ENCODE results near the gene GOLGB1.

DNA sequence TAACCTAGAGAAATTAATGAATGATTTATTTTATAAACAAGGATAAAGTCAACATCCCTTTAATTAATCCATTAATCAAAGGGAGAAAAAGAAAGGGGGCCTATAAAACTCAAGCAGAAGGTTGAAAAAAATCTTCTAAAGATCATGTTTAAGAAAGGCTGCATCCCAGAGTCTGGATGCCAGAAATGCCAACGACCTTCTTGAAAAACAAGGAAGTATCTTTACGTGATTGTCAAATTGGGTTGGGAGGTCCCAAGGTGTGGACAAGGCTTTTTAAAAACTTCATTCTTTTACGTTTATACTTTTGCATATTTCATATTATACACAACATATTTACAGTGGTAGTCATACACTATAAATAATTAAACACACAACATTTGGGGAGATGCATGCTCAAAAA, 1.6 kb downstream of the GOLGB1 start:
- no peak for TF ChIP-seq EZH2phosphoT487 (IDR thresholded peaks at IDR 0.05; ENCODE audit: low read depth, severe bottlenecking, unreplicated experiment)
- TF ChIP-seq, protein P1, sequence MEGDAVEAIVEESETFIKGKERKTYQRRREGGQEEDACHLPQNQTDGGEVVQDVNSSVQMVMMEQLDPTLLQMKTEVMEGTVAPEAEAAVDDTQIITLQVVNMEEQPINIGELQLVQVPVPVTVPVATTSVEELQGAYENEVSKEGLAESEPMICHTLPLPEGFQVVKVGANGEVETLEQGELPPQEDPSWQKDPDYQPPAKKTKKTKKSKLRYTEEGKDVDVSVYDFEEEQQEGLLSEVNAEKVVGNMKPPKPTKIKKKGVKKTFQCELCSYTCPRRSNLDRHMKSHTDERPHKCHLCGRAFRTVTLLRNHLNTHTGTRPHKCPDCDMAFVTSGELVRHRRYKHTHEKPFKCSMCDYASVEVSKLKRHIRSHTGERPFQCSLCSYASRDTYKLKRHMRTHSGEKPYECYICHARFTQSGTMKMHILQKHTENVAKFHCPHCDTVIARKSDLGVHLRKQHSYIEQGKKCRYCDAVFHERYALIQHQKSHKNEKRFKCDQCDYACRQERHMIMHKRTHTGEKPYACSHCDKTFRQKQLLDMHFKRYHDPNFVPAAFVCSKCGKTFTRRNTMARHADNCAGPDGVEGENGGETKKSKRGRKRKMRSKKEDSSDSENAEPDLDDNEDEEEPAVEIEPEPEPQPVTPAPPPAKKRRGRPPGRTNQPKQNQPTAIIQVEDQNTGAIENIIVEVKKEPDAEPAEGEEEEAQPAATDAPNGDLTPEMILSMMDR (IDR thresholded peaks at IDR 0.05; ENCODE audit: poor library complexity) = no peak
- TF ChIP-seq EZH2 (IDR thresholded peaks at IDR 0.05; ENCODE audit: borderline replicate concordance) = no peak
